Measurements from ENCODE around the gene CD180. TPM values are rescaled to one million over a fixed set of nuclear protein-coding genes. Genes with fewer than 3 reads are reported as not detected.

Gene CD180
- total and polyA plus RNA-seq, 2 donors (not counting 1 experiment from before 2014, with no cell fraction given), result 0.28 TPM; not detected in 1

DNA sequence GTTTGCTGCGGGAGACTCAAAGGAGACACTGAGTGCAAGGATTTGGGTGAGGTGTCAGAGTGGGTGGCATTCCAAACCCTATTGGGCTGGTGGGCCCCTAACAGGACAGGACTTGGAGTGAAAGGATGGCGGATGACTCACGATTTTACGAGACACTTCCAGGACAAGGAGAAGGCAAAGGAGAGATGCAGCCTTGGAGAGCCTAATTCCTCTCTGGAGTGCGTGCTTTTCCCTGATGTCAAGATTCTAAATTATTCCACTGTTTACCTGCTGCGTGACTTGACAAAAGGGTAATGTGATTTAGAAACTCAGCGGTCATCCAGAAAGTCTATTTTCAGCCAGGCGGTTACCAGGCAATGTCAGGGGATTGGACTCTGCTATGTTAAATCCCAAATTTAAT is 41.6 kb upstream of the CD180 start:
- no peak overlapping the region for H2AFZ ChIP-seq (ENCODE audit: low read length)
- H3K4me3 ChIP-seq (replicated peaks in 1 of 4; ENCODE audit: control extremely low read depth in 1 of 4, insufficient read depth in 1 of 4, low read depth in 3 of 4, low read length in 4 of 4), result no peak overlapping the region
- H4K20me1 ChIP-seq (ENCODE audit: control insufficient read depth, extremely low read depth, insufficient read depth, low read length), result no peaks in the 10 kb centered on the region
- peaks cover 9% of the 10 kb centered on the region for H3K4me1 ChIP-seq (ENCODE audit: control insufficient read depth, extremely low read depth, insufficient read depth, low read length)
- H3K9ac ChIP-seq (ENCODE audit: insufficient read depth, low read length), result no peak overlapping the region
- TF ChIP-seq EZH2 (IDR thresholded peaks at IDR 0.05; ENCODE audit: low read length, missing control alignments), result no peak
- TF ChIP-seq, protein P1, sequence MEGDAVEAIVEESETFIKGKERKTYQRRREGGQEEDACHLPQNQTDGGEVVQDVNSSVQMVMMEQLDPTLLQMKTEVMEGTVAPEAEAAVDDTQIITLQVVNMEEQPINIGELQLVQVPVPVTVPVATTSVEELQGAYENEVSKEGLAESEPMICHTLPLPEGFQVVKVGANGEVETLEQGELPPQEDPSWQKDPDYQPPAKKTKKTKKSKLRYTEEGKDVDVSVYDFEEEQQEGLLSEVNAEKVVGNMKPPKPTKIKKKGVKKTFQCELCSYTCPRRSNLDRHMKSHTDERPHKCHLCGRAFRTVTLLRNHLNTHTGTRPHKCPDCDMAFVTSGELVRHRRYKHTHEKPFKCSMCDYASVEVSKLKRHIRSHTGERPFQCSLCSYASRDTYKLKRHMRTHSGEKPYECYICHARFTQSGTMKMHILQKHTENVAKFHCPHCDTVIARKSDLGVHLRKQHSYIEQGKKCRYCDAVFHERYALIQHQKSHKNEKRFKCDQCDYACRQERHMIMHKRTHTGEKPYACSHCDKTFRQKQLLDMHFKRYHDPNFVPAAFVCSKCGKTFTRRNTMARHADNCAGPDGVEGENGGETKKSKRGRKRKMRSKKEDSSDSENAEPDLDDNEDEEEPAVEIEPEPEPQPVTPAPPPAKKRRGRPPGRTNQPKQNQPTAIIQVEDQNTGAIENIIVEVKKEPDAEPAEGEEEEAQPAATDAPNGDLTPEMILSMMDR (conservative IDR thresholded peaks at IDR 0.05 in 1 of 2, IDR thresholded peaks at IDR 0.05 in 1 of 2; ENCODE audit: low read depth in 1 of 2, low read length in 2 of 2), result no peak
- no peaks in the 10 kb centered on the region for H3K9me3 ChIP-seq (ENCODE audit: control insufficient read depth, insufficient read depth, low read depth, low read length)
- H3K79me2 ChIP-seq (ENCODE audit: control insufficient read depth, insufficient read depth, low read length), result no peaks in the 10 kb centered on the region
- H3K4me2 ChIP-seq (ENCODE audit: extremely low read depth, insufficient read depth, low read length), result no peak overlapping the region
- H3K27me3 ChIP-seq (ENCODE audit: control insufficient read depth, insufficient read depth, low read length), result no peaks in the 10 kb centered on the region
- peak; percentile 29 to 40 for DNase-seq (ENCODE audit: low read depth in 2 of 2)
- no peak overlapping the region for H3K27ac ChIP-seq (ENCODE audit: insufficient read depth, low read length)
- no peaks in the 10 kb centered on the region for H3K36me3 ChIP-seq (ENCODE audit: control insufficient read depth, insufficient read depth, low read length)

DNA sequence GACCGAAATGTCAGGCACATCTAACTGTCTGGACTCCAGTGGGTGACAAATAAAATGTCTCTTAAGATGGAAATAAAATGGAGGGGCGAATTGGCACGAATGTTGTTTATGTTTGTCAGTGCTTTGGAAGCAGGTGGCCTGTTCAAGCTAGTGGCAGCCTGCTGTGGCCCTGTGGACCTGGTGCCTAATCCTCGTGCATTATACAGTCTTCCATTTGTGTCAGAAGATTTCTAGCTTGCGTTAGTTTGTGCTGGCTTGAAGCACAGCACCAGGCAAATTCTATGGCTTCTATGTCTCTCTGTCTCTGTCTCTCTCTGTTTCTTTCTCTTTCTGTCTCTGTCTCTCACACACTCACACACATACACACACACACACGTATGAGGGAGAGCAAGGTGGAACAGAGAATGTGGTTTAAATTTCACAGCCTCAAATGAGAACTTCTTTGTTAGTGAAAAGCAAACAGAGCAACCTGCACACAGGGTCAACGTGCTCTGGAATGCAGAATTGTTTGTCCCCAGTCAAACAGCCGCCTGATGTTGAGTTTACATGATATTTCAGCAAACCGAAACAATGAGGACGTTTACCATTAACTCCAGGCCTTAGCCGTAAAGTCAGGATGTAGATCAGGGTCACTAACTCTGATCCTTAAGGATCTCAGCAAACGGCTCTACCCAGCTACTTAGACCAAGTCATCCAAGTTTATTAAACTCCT is 39.0 kb upstream of the CD180 start:
- Histone ChIP-seq H3K4me1 (ENCODE audit: control insufficient read depth, extremely low read depth, insufficient read depth, low read length) (peaks cover 9% of the 10 kb centered on the region), H2AFZ (ENCODE audit: low read length) (no peak overlapping the region), H3K27me3 (ENCODE audit: control insufficient read depth, insufficient read depth, low read length) (no peaks in the 10 kb centered on the region), H3K4me2 (ENCODE audit: extremely low read depth, insufficient read depth, low read length) (no peak overlapping the region), H3K27ac (ENCODE audit: insufficient read depth, low read length) (no peak overlapping the region), H3K4me3 (replicated peaks in 1 of 4; ENCODE audit: control extremely low read depth in 1 of 4, insufficient read depth in 1 of 4, low read depth in 3 of 4, low read length in 4 of 4) (no peak overlapping the region), H4K20me1 (ENCODE audit: control insufficient read depth, extremely low read depth, insufficient read depth, low read length) (no peaks in the 10 kb centered on the region), H3K79me2 (ENCODE audit: control insufficient read depth, insufficient read depth, low read length) (no peaks in the 10 kb centered on the region), H3K9ac (ENCODE audit: insufficient read depth, low read length) (no peak overlapping the region), H3K36me3 (ENCODE audit: control insufficient read depth, insufficient read depth, low read length) (no peaks in the 10 kb centered on the region), H3K9me3 (ENCODE audit: control insufficient read depth, insufficient read depth, low read depth, low read length) (no peaks in the 10 kb centered on the region)
- TF ChIP-seq, protein P1 (conservative IDR thresholded peaks at IDR 0.05 in 1 of 2, IDR thresholded peaks at IDR 0.05 in 1 of 2; ENCODE audit: low read depth in 1 of 2, low read length in 2 of 2), result no peak
- no peak for TF ChIP-seq EZH2 (IDR thresholded peaks at IDR 0.05; ENCODE audit: low read length, missing control alignments)
- no peak for DNase-seq (ENCODE audit: low read depth in 2 of 2)

DNA sequence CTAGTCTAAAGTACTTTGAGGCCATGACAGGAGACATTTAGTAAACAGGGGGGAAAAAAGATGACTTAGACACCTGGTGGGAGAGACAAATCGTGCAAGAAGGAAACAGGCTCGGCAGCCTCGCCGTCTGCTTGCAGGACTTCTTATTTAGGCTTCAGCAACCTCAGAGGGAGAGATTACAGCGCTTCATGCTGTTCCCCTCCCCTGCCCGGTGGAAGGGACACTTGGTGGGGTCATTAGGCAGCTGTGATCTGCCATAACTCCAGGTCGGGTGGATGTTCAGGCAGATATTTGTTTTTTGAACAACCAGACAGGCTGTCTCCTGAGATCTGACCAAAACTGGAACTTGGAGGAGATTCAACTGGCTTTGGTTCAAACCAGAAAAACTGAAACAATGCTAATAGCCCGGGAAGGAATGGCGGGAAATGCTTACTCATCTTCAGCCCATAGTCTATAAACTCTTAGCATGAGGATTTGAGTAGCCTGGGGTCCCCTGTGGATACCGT is 38.1 kb upstream of the CD180 start:
- TF ChIP-seq EZH2 (IDR thresholded peaks at IDR 0.05; ENCODE audit: low read length, missing control alignments), result no peak
- TF ChIP-seq, protein P1 (conservative IDR thresholded peaks at IDR 0.05 in 1 of 2, IDR thresholded peaks at IDR 0.05 in 1 of 2; ENCODE audit: low read depth in 1 of 2, low read length in 2 of 2), result no peak
- peak; percentile 87 to 90 for DNase-seq (ENCODE audit: low read depth in 2 of 2)
- H3K27me3 ChIP-seq (ENCODE audit: control insufficient read depth, insufficient read depth, low read length), result no peaks in the 10 kb centered on the region
- H3K9me3 ChIP-seq (ENCODE audit: control insufficient read depth, insufficient read depth, low read depth, low read length), result no peaks in the 10 kb centered on the region
- peaks cover 9% of the 10 kb centered on the region for H3K4me1 ChIP-seq (ENCODE audit: control insufficient read depth, extremely low read depth, insufficient read depth, low read length)
- peak overlapping the region; percentile 18 for H3K27ac ChIP-seq (ENCODE audit: insufficient read depth, low read length)
- no peaks in the 10 kb centered on the region for H3K79me2 ChIP-seq (ENCODE audit: control insufficient read depth, insufficient read depth, low read length)
- H3K36me3 ChIP-seq (ENCODE audit: control insufficient read depth, insufficient read depth, low read length), result no peaks in the 10 kb centered on the region
- H3K9ac ChIP-seq (ENCODE audit: insufficient read depth, low read length), result no peak overlapping the region
- H3K4me3 ChIP-seq (replicated peaks in 1 of 4; ENCODE audit: control extremely low read depth in 1 of 4, insufficient read depth in 1 of 4, low read depth in 3 of 4, low read length in 4 of 4), result peak overlapping the region in 1 of 4 experiments; percentile 27
- peak overlapping the region; percentile 78 for H2AFZ ChIP-seq (ENCODE audit: low read length)
- H3K4me2 ChIP-seq (ENCODE audit: extremely low read depth, insufficient read depth, low read length), result peak overlapping the region; percentile 70
- H4K20me1 ChIP-seq (ENCODE audit: control insufficient read depth, extremely low read depth, insufficient read depth, low read length), result no peaks in the 10 kb centered on the region
